Bronchus fibroblast of lung (primary cell): ENCODE data around the gene ZNF749. TPM values are rescaled to one million over a fixed set of nuclear protein-coding genes. Genes with fewer than 3 reads are reported as not detected.

Experiments used
- total RNA-seq: library from RNA; depleted of rRNA; stranded (reverse); fragments of >200 nt; gene quantifications from 2 replicates; pipeline ENCODE4 v1.2.3, GENCODE V29; 2015

The ZNF749 gene
- total RNA-seq, result 9.4 and 12.6 TPM in 2 replicates

GRCh38 chr19:57435062-57435978, at the start of gene ZNF749:
ZNF749 (plus strand) TSS chr19:57435325; CDS start chr19:57435579, 254 bp downstream.

DNA sequence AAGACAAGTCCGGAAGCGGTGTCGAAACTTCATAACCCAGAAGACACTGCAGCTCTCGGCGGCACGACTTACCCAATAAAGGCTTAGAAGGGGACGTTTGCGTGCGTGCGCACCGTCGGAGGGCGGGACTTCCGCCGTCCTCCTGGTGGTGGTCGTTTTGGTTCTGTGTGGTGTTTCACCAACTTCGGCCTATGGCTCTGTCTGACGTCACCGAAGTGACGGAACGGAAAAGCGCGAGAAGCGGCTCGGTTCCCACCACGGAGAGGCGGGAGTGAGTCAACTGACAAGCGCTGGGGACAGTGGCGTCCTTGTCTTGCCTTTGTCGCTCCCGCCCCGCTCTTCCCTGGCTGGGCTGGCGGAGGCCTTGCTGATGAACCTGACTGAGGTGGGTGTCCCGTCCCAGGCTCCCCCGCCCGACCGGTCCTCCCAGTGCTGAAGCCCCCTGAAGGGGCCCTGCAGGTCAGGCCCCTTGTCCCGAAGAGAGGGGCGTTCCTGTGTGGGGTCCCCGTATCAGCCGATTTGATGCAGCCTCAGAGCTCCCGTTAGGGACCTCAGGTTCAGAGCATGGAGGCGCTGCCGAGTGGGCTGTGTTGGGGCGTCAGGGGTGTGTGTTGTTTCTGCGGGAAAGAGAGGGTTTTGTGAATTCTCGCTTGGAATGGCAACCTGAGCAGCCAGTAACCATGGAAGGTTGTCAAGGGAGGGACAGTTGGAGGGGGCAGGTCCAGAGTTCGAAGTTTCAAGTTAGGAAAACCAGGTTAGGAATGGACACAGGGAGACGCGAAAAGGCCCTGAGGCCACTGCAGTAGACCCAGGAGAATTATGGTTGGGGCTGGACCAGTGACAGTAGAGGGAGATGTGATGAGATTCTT, 45.2 kb upstream of the ZNF749 start, which contains the start of gene ZNF548:
ZNF548 (plus strand) TSS at position 125 of the 869 bp plus-strand sequence; CDS start at position 371, 246 bp downstream.

DNA sequence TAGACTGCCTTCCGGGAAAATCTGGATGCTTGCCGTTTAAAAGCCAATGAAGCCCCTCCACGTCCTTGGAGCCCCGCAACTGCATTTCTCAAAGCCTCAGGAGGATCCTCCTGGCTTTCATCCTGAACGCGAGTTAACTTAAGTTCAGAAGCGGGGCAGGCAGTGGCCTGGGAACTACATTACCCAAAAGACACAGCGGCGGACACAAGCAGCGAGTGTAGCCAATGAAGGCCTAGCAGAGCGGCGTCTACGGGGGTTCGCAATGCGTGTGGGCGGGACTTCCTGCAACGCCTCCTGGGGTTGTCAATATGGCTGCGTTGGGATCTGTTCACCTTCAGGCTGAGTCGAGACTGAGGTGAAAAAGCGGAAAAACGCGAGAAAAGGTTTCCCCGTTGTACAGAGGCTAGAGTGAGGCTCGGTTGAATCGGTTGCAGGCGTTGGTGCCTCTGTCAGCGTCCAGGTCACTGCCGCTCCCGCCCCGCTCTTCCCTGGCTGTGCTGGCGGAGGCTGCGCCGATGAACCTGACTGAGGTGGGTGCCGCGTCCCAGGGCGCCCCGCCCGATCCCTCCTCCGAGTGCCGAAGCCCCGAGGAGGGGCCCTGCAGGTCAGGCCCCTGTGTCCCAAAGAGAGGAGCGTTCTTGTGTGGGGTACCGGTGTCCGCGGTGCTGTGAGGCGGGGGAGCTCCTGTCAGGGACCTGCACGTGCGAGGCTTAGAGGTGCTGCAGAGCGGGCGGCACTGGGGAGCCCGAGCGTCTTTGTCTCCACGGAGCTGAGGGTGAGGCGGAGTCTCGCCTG, 24.1 kb upstream of the ZNF749 start, which contains the start of gene ZNF17:
ZNF17 (plus strand) TSS at position 285 of the 795 bp plus-strand sequence. CDS start 2,455 bp downstream, outside the sequence.

GRCh38 chr19:57477191-57478008, 42.3 kb downstream of the ZNF749 start, which contains the start of gene ZNF772:
ZNF772 (minus strand) TSS chr19:57477566; CDS start chr19:57477309, 257 bp downstream.

GRCh38 chr19:57487477-57488298, 52.6 kb downstream of the ZNF749 start, which contains the start of gene ZNF419:
ZNF419 (plus strand) TSS chr19:57487750; CDS start chr19:57487951, 201 bp downstream.

Other genes with a start within 250 kb of the ZNF749 start
- gene ZNF264, start 243.8 kb upstream of the ZNF749 start, total RNA-seq, result 8.3 and 9.8 TPM in 2 replicates
- gene AURKC, start 204.3 kb upstream of the ZNF749 start, total RNA-seq, result 0.84 and 1.5 TPM in 2 replicates
- gene ZNF805, start 194.7 kb upstream of the ZNF749 start, total RNA-seq, result 4.5 and 5.2 TPM in 2 replicates
- 10.3 and 13.4 TPM in 2 replicates for gene ZNF460, start 154.8 kb upstream of the ZNF749 start, total RNA-seq
- gene ZNF543, start 114.9 kb upstream of the ZNF749 start, total RNA-seq, result 3.6 and 3.7 TPM in 2 replicates
- 4.9 TPM in 2 replicates for gene ZNF304, start 84.1 kb upstream of the ZNF749 start, total RNA-seq
- gene TRAPPC2B, start 71.8 kb upstream of the ZNF749 start, total RNA-seq, result 15.3 and 16.9 TPM in 2 replicates
- 0.59 and 1.2 TPM in 2 replicates for gene ZNF547, start 71.8 kb upstream of the ZNF749 start, total RNA-seq
- gene ZNF548, start 45.5 kb upstream of the ZNF749 start, total RNA-seq, result 7.1 and 9.1 TPM in 2 replicates
- 3.4 and 4.7 TPM in 2 replicates for gene ZNF17, start 24.2 kb upstream of the ZNF749 start, total RNA-seq
- 0.15 TPM in 1 of 2 replicates, not detected in the other for gene VN1R1, start 21.8 kb downstream of the ZNF749 start, total RNA-seq
- gene ZNF772, start 42.2 kb downstream of the ZNF749 start, total RNA-seq, result 8.2 TPM in 2 replicates
- gene ZNF419, start 52.4 kb downstream of the ZNF749 start, total RNA-seq, result 7.7 and 15.5 TPM in 2 replicates
- gene ZNF773, start 64.6 kb downstream of the ZNF749 start, total RNA-seq, result 11.6 and 12.4 TPM in 2 replicates
- gene ZNF549, start 92.0 kb downstream of the ZNF749 start, total RNA-seq, result 2.5 and 3.9 TPM in 2 replicates
- gene ZNF550, start 124.5 kb downstream of the ZNF749 start, total RNA-seq, result 3.6 and 4.9 TPM in 2 replicates
- 2.7 TPM in 2 replicates for gene ZNF416, start 143.6 kb downstream of the ZNF749 start, total RNA-seq
- gene ZIK1, start 148.8 kb downstream of the ZNF749 start, total RNA-seq, result 4.2 and 4.7 TPM in 2 replicates
- gene ZNF530, start 164.6 kb downstream of the ZNF749 start, total RNA-seq, result 5.8 and 9.1 TPM in 2 replicates
- gene ZNF134, start 178.9 kb downstream of the ZNF749 start, total RNA-seq, result 8.4 and 9.1 TPM in 2 replicates
- 3.4 and 3.9 TPM in 2 replicates for gene ZNF211, start 197.8 kb downstream of the ZNF749 start, total RNA-seq
- not detected in 2 replicates for gene ZSCAN4, start 233.6 kb downstream of the ZNF749 start, total RNA-seq
- 4.0 and 6.8 TPM in 2 replicates for gene ZNF551, start 246.7 kb downstream of the ZNF749 start, total RNA-seq